Right lobe of liver (tissue), 4 donors: Measurements from ENCODE around the gene RORB.

Experiments
- POLR2A ChIP-seq: fragments of 450-650 bp; IDR thresholded peaks from one replicate; pipeline ENCODE4 v1.6.1; 2017; ENCODE audit warnings: antibody characterized with exemption, mild to moderate bottlenecking
- TF ChIP-seq, protein P1 (sequence below), 4 donors: fragments of 200-600 bp in 3 of 4; fragments of 450-650 bp in 1 of 4; IDR thresholded peaks; one replicate each; pipeline versions ENCODE4 v1.5.1 to v1.8.0; 2016 to 2022; ENCODE audit warnings: antibody characterized with exemption in 4 of 4, mild to moderate bottlenecking in 2 of 4
- donor health status: DM: no; HTN: no; CAD: no.
- donor health status: DM: no; HTN: no; CAD: no.
- donor health status: DM: no; HTN: yes; CAD: no.

DNA sequence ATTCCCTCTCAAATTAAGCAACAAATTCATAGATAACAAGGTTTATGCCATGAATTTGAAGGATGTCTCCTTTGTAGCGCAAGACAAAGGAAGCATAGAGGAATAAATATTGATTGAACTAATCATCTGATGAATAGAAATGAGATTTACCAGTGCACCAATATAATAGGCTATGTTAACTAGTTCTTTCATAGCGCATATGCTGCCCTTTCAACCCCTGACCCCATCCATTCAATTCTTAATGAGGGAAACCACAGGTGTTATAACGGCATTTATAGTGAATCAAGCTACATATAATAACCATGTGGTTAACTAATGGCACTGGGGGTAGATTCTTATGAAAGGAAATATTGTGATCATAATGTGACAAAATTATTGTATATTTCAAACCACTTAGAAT lies 6.5 kb downstream of the RORB start:
- TF ChIP-seq, protein P1, sequence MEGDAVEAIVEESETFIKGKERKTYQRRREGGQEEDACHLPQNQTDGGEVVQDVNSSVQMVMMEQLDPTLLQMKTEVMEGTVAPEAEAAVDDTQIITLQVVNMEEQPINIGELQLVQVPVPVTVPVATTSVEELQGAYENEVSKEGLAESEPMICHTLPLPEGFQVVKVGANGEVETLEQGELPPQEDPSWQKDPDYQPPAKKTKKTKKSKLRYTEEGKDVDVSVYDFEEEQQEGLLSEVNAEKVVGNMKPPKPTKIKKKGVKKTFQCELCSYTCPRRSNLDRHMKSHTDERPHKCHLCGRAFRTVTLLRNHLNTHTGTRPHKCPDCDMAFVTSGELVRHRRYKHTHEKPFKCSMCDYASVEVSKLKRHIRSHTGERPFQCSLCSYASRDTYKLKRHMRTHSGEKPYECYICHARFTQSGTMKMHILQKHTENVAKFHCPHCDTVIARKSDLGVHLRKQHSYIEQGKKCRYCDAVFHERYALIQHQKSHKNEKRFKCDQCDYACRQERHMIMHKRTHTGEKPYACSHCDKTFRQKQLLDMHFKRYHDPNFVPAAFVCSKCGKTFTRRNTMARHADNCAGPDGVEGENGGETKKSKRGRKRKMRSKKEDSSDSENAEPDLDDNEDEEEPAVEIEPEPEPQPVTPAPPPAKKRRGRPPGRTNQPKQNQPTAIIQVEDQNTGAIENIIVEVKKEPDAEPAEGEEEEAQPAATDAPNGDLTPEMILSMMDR (IDR thresholded peaks at IDR 0.05), result no peak
- no peak for TF ChIP-seq POLR2A
